Iris pigment epithelial cell (primary cell): ENCODE data around the gene ROBO1.

Source experiments
- DNase-seq: peaks from one replicate; pipeline ENCODE4 v3.0.0-alpha.2; 2011; ENCODE audit warnings: low read depth

ROBO1 gene

GRCh38 chr3:78976200-78976599 is 791.6 kb downstream of the ROBO1 start:
- no peak for DNase-seq

GRCh38 chr3:78974181-78974790 is 793.5 kb downstream of the ROBO1 start:
- peak; percentile 74 for DNase-seq

GRCh38 chr3:78972617-78973301 is 795.0 kb downstream of the ROBO1 start:
- no peak for DNase-seq

- DNase-seq = no peak
Measured at GRCh38 chr3:78970656-78971055, 797.1 kb downstream of the ROBO1 start.

GRCh38 chr3:78969483-78969882 is 798.3 kb downstream of the ROBO1 start:
- peak; percentile 61 for DNase-seq

- DNase-seq = no peak
Measured at GRCh38 chr3:78967061-78967460, 800.7 kb downstream of the ROBO1 start.

- no peak for DNase-seq
Measured at GRCh38 chr3:78963771-78964170, 804.0 kb downstream of the ROBO1 start.

- DNase-seq = no peak
Measured at GRCh38 chr3:78957456-78957855, 810.3 kb downstream of the ROBO1 start.

- DNase-seq = peak; percentile 39
Measured at GRCh38 chr3:78951342-78951945, 816.4 kb downstream of the ROBO1 start.

GRCh38 chr3:78941587-78941986 is 826.2 kb downstream of the ROBO1 start:
- DNase-seq = peak; percentile 92

- DNase-seq = no peak
Measured at GRCh38 chr3:78940626-78941025, 827.2 kb downstream of the ROBO1 start.

GRCh38 chr3:78940128-78940527 is 827.7 kb downstream of the ROBO1 start:
- no peak for DNase-seq

- DNase-seq = no peak
Measured at GRCh38 chr3:78937475-78937874, 830.3 kb downstream of the ROBO1 start.

GRCh38 chr3:78927759-78928158 is 840.0 kb downstream of the ROBO1 start:
- DNase-seq = no peak

- DNase-seq = no peak
Measured at GRCh38 chr3:78926523-78926922, 841.3 kb downstream of the ROBO1 start.

GRCh38 chr3:78924711-78925110 is 843.1 kb downstream of the ROBO1 start:
- DNase-seq = no peak

- peak; percentile 99 for DNase-seq
Measured at GRCh38 chr3:78919021-78919755, 848.6 kb downstream of the ROBO1 start.

GRCh38 chr3:78918361-78919020 is 849.3 kb downstream of the ROBO1 start:
- DNase-seq = peak; percentile 64

- DNase-seq = no peak
Measured at GRCh38 chr3:78917536-78917935, 850.3 kb downstream of the ROBO1 start.

- DNase-seq = no peak
Measured at GRCh38 chr3:78913711-78914110, 854.1 kb downstream of the ROBO1 start.

GRCh38 chr3:78912687-78913086 is 855.1 kb downstream of the ROBO1 start:
- DNase-seq = no peak

GRCh38 chr3:78912259-78912658 is 855.5 kb downstream of the ROBO1 start:
- DNase-seq = no peak
